Epithelial cell of esophagus (primary cell): ENCODE data around the gene ZMYM1.

Source experiments
- DNase-seq: peaks from one replicate; pipeline ENCODE4 v3.0.0; 2010; ENCODE audit warnings: low read depth
- H3K4me3 ChIP-seq: 2 replicates; pipeline ENCODE4 v1.5.1; 2011; ENCODE audit warnings: mild to moderate bottlenecking, low read length, control low read depth
- TF ChIP-seq, protein P1 (sequence below): IDR thresholded peaks from 2 replicates; pipeline ENCODE4 v1.5.1; 2011; ENCODE audit warnings: low read depth, mild to moderate bottlenecking, low read length, control low read depth, inconsistent platforms; ENCODE audit not compliant: insufficient read depth; ENCODE audit errors: missing control alignments

ZMYM1 gene

DNA sequence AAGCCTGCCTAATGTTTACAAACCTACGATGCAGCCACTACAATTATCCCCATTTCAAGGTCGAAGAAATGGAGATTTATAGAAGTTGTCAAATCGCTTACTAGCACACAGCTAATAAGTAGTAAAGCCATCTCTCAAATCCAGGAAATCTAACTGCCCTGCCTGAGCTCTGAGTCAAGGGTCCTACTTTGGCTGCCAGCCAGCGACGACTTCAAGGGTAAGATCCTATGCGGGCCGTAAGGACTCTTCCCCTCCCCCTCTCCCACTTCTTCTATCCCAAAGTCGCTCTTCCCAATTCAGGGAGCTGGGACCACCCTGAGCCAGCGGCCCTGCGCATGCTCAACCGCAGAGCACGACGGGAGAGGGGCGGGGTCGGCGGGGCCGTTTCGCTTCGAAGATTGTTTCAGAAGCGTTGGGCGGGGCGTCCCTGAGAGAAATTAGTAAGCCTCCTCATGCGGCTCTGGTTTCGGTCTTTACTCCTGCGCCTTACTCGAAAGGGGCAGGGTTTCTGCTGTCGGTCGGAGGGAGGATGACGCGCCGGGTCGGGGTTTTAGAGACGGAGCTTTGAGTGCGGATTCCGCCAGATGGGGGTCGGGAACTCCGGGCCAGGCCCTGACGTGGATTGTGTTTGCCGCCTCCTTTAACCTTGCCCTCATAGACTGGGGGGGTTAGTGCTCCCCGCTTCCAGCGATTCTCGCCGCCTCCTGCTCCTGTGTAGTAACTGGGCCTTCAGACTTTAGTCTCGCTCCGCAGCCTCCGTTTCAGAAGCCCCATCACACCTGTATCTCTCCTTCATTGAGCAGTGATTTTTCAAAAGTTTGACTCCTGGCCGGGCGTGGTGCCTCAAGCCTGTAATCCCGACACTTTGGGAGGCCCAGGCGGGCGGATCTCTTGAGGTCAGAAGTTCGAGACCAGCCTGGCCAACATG lies at the start of gene ZMYM1:
Gene ZMYM1 (plus strand): TSS at position 383 of the 928 bp plus-strand sequence. CDS start 14,603 bp downstream, outside the sequence.
- TF ChIP-seq, protein P1, sequence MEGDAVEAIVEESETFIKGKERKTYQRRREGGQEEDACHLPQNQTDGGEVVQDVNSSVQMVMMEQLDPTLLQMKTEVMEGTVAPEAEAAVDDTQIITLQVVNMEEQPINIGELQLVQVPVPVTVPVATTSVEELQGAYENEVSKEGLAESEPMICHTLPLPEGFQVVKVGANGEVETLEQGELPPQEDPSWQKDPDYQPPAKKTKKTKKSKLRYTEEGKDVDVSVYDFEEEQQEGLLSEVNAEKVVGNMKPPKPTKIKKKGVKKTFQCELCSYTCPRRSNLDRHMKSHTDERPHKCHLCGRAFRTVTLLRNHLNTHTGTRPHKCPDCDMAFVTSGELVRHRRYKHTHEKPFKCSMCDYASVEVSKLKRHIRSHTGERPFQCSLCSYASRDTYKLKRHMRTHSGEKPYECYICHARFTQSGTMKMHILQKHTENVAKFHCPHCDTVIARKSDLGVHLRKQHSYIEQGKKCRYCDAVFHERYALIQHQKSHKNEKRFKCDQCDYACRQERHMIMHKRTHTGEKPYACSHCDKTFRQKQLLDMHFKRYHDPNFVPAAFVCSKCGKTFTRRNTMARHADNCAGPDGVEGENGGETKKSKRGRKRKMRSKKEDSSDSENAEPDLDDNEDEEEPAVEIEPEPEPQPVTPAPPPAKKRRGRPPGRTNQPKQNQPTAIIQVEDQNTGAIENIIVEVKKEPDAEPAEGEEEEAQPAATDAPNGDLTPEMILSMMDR: no peak
- H3K4me3 ChIP-seq: peak within 1 kb of the TSS; percentile 88
- DNase-seq: peak; percentile 89

- peak overlapping the region; percentile 53 for H3K4me3 ChIP-seq
- TF ChIP-seq, protein P1: no peak
- no peak for DNase-seq
Measured at GRCh38 chr1:35029761-35030160, 49.4 kb upstream of the ZMYM1 start.

- no peak for DNase-seq
- TF ChIP-seq, protein P1: no peak
Measured at GRCh38 chr1:35030338-35030737, 48.8 kb upstream of the ZMYM1 start.

DNA sequence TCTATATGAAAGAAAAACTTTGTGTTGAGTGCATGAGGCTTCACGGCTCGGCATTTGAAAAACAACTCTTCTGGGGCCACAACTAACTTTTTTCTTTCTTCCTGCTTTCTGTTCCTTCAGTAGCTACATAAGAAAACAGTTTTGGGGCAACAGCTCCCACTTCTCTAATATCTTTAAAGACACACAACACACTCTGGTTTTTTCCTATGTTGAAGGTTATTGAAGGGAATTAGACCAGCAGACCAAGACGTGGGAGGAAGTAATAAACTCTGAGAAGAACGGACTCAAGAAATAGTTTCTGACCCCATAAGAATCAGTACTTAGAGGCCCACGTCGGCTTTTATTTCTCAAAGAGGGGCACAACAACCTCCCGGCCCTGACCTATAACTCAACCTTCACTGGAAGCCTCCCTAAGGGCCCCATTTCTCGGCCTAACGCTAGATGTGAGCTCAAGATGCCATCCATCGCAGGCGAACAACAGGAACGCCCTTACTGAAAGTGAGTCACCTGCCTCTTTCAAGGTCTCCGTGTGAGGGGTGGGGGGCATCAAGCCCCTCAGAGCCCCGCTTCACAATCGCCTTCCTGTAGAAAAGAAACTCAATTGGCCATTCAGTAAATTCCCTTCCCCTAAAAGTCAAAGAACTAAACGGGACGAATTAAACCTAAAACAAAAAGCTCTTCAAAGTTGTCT lies 48.3 kb upstream of the ZMYM1 start:
- H3K4me3 ChIP-seq: peak overlapping the region; percentile 53
- peak; percentile 62 for DNase-seq
- TF ChIP-seq, protein P1: no peak

More at GRCh38 chr1:35030338-35030737, 48.8 kb upstream of the ZMYM1 start:
- peak overlapping the region; percentile 53 for H3K4me3 ChIP-seq

GRCh38 chr1:35032384-35032739 lies 46.8 kb upstream of the ZMYM1 start:
- no peak for DNase-seq
- TF ChIP-seq, protein P1: no peak
- peak overlapping the region; percentile 53 for H3K4me3 ChIP-seq

GRCh38 chr1:35033346-35033745 lies 45.8 kb upstream of the ZMYM1 start:
- H3K4me3 ChIP-seq: no peak overlapping the region
- TF ChIP-seq, protein P1: no peak
- no peak for DNase-seq
